UCSD-AML1 (cell line): ENCODE data around the gene SNAP29.

Experiments used
- DNase-seq: peaks from one replicate; lab custom pipeline; 2025; ENCODE audit not compliant: unreplicated experiment; lab: John Stamatoyannopoulos, UW

Gene SNAP29

DNA sequence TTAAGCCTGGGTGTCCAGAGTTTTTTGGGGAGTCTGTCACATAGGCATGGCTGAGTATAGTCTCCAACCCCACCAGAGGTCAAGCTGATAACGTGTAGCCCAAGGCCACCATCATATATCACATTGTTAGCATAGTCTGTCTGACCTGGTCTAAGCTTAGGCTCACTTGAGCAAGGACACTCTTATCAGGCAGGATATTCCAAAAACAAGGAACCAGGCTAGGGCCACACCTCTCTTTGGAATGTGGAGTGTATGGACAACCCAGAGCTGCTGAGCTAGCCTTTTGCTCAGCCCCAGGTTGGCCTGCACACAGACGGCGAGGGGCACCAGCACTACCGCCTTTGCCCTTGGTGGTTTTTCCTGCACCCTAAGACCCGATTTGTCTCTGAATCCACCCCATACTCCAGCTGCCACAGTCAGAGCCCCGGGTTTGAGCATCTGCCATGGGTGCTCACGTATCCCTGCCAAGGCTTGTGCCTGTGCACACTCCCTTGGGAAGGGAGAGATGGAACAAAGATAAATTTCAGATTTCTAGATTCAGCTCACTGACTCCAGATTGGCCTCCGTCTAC, 7.2 kb downstream of the SNAP29 start:
- DNase-seq, result no peak

GRCh38 chr22:20866736-20867135, 7.9 kb downstream of the SNAP29 start:
- no peak for DNase-seq

DNA sequence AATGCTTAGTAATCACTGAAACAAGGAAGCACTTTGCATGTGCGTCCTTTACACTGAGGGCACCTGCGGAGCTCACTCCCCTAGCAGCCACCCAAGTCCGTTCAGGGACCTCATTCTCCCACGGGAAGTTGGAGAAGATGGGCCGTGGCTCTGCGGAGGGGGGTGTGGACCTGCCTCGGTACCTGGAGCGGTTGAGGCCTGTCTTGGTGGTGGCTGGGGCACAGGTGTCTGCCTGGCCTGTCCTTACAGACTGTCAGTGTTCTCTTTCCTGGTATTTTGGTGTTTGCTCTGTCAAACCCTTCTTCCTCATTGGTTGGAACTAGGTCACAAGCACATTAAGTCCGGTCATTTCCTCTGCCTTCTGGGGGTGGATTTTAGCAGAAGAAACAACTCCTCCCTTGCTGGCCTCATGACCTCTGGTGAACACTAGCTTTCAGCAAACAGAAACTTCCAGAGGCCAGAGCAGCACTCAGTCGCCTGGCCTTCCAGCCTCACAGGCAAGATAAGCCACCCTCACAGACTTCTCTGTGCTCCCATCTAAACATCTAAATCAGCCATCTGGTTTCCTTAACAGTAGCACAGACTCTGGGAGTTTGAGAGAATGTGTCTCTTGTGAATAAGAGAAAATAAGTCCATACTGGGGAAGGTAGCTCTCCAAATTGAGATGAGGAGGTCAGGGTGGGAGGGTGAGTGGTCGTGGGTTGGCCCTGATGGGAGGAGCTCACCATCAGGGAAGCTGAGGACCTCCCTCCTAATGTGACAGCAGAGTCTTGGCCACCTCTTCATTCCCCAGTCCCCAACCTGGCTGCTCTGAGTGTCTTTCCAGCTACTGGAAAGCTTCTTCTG, 8.6 kb downstream of the SNAP29 start:
- DNase-seq, result peak; percentile 65

DNA sequence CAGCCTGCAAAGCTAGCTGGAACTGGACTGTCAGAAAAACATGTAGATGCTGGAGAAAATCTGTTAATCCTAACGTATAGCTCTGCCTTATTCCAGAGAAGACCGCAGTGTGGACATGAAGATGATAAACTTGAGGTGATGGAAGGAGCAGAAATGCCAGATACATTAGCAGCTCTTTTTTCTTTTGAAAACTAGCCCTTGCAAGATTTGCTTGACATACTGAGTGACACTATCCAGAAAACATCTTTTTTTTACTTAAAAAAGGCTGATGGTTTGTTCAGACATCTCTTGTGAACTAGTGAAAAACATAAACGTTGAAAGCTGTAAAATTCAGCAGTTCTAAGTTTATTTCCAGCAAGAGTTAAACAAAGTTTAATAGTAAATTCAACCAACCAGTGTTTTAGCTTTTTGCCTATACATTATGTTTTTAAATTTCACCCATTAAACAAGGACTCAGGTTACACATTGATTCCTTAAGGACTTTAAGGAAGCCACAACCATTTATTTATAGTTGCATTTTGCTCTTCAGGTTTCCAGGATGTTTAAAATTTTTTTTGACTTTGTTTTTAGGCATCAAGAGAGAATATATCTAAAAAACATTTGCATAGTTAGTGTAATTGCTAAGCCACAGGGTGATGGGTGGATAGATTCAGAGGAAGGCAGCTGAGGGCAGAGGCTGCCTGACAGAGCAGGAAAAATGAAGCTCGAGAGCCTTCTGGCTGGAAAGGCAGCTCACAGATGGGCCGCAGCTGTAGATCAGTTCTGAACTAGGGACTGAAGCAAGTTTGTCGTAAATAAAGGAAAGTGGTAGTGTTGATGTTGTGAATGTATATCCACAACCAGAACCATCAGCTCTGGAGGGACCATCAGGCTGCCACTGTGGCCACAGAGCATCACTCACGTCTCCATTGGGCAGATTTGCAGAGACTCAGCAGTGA, 9.5 kb downstream of the SNAP29 start:
- no peak for DNase-seq

DNA sequence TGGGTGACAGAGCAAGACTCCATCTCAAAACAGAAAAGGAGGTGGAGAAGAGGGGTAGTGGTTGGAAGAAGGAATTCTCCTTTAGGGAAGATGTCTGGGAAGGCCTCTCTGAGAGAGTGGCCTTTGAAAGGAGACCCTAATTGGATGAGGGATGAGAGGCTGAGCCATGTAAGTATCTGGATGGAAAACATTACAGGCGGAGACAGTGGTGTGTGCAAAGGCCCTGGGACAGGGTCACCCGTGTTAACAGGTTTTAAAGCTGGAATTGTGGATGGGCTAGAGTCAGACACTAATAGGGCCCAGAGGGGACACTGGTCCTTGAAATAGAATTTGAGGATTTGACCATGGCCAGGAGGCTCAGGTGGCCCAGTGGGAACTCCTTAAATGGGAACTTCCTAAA, 10.4 kb downstream of the SNAP29 start:
- no peak for DNase-seq

DNA sequence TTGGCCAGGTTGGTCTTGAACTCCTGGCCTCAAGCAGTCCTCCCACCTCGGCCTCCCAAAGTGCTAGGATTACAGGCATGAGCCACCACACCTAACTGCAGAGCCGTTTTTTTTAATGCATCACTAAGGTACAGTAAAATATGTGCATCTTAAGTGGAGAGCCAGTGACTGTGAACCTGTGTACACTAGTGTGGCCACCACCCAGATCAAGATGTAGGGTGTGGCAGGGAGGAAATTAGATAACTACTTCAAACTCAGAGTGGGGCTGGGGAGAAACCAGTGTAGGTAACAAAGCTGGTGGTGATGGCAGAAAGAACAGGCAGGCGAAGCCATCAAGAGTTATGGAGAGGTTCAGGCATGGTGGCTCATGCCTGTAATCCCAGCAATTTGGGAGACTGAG, 14.4 kb downstream of the SNAP29 start:
- no peak for DNase-seq

GRCh38 chr22:20875296-20875695, 16.5 kb downstream of the SNAP29 start:
- no peak for DNase-seq

DNA sequence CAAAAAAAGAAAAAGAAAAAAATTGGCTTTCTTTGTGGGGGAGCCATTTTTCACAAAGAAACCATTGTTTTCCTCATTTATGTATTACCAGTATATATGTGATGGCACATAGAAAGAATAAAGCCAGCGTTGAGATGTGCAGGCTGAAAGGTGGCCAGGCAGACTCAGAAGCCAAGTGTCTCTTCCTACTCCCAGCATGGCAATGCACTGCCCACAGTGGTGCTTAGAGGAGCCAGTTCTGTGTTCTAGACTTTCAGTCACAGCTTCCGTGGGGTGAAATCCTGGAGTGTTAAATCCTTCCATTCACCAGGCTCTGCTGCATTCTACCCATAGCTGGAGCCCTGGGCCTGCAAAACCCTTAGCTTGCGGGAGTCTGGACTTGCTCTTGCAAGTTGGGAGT, 18.9 kb downstream of the SNAP29 start:
- no peak for DNase-seq

DNA sequence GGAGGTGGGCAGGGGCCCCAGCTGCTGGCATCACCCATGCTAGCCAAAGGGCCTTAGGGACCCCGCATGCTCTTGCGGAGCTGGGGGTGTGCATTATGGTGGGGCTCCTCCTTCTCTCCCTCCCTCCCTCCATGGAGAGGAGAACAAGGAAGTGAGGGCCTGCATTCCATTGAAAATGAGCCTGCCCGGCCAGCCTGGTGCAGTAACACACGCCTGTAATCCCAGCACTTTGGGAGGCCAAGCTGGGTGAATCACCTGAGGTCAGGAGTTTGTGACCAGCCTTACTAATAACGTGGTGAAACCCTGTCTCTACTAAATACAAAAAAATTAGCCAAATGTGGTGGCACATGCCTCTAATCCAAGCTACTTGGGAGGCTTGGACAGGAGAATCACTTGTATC, 22.4 kb downstream of the SNAP29 start:
- DNase-seq, result no peak

- no peak for DNase-seq
Observed at GRCh38 chr22:20881869-20882815, 23.3 kb downstream of the SNAP29 start.

DNA sequence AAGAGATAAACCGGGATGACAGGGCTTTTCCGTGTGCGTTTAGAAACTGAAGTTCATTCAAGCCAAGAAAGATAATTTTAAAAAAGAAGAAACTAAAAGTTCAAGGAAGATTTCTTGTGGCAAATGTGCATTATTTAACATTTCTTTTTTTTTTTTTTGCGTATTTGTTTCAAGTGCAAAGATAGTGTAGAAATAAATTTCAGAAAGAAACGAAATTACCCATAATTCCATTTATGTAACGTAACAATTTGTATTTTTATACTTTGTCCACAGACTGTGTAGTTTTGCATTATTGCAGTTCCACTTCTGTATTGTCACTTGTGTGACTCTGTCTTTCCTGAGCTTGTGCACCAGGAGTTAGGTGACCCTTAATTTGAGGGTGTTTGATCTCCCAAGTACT, 24.0 kb downstream of the SNAP29 start:
- DNase-seq, result no peak

DNA sequence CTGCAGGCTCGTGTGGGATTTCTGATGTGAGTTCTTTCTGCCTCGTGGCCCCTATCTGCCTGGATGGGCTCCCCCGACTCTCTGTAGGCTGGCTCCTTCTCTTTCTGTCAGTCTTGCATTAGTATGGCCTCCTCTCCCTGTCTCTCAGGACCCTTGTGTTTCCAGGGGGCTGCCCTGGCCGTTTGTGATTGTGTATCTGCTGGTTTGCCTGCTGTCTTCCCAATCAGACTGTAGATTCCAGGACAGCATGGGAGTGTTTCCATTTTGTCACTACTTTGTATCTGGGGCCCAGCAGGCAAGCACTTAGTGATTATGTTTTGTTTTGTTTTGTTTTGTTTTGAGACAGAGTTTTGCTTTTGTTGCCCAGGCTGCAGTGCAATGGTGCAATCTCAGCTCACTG, 25.6 kb downstream of the SNAP29 start:
- DNase-seq, result no peak

GRCh38 chr22:20885017-20885556, 26.3 kb downstream of the SNAP29 start:
- DNase-seq, result no peak

DNA sequence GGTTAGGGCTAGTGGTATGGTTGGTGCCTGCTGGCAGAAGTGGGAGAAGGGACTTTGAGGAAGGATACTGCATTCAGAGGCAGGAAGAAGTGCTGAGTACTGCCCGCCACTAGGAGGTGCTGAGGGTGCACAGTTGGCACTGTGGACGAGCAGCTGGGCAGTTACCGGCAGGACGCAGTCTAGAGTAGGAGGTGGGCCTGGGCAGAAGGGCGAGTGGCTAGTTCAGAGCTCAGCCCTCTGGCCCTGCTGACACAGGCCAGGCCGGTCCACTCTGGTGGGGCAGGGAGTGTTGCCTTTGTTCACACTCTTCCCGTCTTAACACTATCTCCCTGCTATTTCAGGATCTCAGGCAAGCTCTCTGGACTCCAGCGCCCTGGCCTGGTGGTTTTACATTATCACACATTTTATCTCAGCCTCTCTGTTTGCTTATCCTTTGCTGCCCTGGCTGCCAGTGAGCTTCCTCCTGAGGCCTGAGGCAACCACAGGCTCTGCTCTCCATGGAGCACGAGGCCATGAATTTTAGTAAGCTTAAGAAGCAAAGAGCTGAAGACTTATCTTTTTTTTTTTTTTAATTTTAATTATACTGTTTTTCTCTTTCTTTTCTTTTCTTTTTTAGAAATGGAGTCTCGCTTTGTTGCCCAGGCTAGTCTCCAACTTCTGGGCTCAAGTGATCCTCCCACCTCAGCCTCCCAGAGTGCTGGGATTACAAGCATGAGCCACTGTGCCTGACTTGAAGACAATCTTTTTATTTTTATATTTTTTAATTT, 26.9 kb downstream of the SNAP29 start:
- DNase-seq, result peak; percentile 84

- DNase-seq, result no peak
Observed at GRCh38 chr22:20887375-20887774, 28.6 kb downstream of the SNAP29 start.

GRCh38 chr22:20889025-20889704, 30.4 kb downstream of the SNAP29 start:
- no peak for DNase-seq

- no peak for DNase-seq
Observed at GRCh38 chr22:20889904-20890540, 31.2 kb downstream of the SNAP29 start.

DNA sequence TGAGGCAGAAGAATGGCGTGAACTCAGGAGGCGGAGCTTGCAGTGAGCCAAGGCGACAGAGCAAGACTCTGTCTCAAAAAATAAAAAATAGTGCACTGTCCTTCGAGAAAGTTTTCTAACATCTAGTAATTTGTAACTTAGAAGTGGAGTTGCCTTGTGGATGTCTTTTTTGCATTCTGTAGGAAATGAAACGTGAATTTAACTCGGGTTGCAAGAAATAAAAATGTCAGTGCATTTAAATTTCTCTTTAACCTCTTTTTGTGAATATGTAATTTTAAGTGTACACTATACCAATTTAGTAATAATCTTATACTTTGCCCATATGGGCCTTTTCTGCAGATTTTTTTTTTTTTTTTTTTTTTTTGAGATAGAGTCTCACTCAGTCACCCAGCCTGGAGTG, 32.2 kb downstream of the SNAP29 start:
- no peak for DNase-seq
